Measurements from ENCODE around the gene STK32C. TPM values are rescaled to one million over a fixed set of nuclear protein-coding genes. Genes with fewer than 3 reads are reported as not detected.
A peak's percentile ranks its signal among the peaks of the same experiment; 100 is the strongest.

STK32C gene
- total and polyA plus RNA-seq, 4 donors: 14.5 to 41.6 (median 28.1) TPM

- H3K9me3 ChIP-seq (ENCODE audit: control insufficient read depth, insufficient read depth, low read length): no peaks in the 10 kb centered on the region
- peaks cover 4% of the 10 kb centered on the region for H3K27me3 ChIP-seq (ENCODE audit: control insufficient read depth, insufficient read depth, low read length)
- H3K36me3 ChIP-seq (ENCODE audit: control insufficient read depth, insufficient read depth, low read length): peaks cover 76% of the 10 kb centered on the region
- WGBS (ENCODE audit: insufficient coverage): 95% methylated on average over 23 of the region's 28 CpGs
- DNase-seq (ENCODE audit: low read depth in 4 of 6, low spot score in 6 of 6): no peak
- no peak overlapping the region for H3K4me3 ChIP-seq (ENCODE audit: low read depth, low read length)
- H3K27ac ChIP-seq (ENCODE audit: low read depth, low read length): no peak overlapping the region
- H3K4me1 ChIP-seq (ENCODE audit: control insufficient read depth, insufficient read depth, low read length): peaks cover 16% of the 10 kb centered on the region
Observed at GRCh38 chr10:132192076-132192975, 115.4 kb downstream of the STK32C start.

DNA sequence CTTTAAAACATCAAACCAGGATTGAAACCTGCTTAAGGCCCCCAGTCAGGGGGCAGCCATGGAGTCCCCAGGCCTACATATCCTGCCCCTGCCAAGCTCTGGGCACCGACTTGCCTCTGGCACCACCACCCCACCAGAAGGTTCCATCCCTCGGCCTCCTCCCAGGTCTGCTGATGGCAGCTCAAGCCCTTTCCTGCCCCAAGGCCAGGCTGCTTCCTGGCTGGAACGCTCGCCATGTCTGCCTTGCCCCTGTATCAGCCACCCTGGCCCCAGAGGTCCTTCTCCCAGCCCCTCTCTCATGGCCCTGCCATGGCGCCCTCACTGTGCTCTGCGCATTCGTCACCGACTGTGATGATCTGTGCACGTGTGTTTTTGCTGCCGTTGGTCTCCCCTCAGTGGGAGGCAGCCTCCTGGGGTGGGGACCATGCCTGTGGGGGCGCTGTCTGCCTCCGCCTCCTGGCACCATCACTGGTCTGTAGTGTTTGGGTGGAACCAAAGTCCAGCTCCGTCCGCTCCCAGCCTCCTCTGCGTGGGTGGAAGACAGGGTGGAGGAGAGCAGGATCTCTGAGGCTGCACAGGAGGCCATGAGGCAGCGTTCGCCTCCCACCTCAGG, 117.8 kb downstream of the STK32C start:
- Histone ChIP-seq H3K9me3 (ENCODE audit: control insufficient read depth, insufficient read depth, low read length) (no peaks in the 10 kb centered on the region), H3K27ac (ENCODE audit: low read depth, low read length) (no peak overlapping the region), H3K36me3 (ENCODE audit: control insufficient read depth, insufficient read depth, low read length) (peaks cover 54% of the 10 kb centered on the region), H3K4me1 (ENCODE audit: control insufficient read depth, insufficient read depth, low read length) (peaks cover 28% of the 10 kb centered on the region), H3K27me3 (ENCODE audit: control insufficient read depth, insufficient read depth, low read length) (peaks cover 14% of the 10 kb centered on the region), H3K4me3 (ENCODE audit: low read depth, low read length) (no peak overlapping the region)
- DNase-seq (ENCODE audit: low read depth in 4 of 6, low spot score in 6 of 6): no peak
- WGBS (ENCODE audit: insufficient coverage): 91% methylated on average over 17 of the region's 17 CpGs

- no peak for DNase-seq (ENCODE audit: low read depth in 4 of 6, low spot score in 6 of 6)
- Histone ChIP-seq H3K9me3 (ENCODE audit: control insufficient read depth, insufficient read depth, low read length) (no peaks in the 10 kb centered on the region), H3K4me1 (ENCODE audit: control insufficient read depth, insufficient read depth, low read length) (peaks cover 28% of the 10 kb centered on the region), H3K27me3 (ENCODE audit: control insufficient read depth, insufficient read depth, low read length) (peaks cover 14% of the 10 kb centered on the region), H3K27ac (ENCODE audit: low read depth, low read length) (no peak overlapping the region), H3K4me3 (ENCODE audit: low read depth, low read length) (no peak overlapping the region), H3K36me3 (ENCODE audit: control insufficient read depth, insufficient read depth, low read length) (peaks cover 45% of the 10 kb centered on the region)
- WGBS (ENCODE audit: insufficient coverage): 79% methylated on average over 15 of the region's 16 CpGs
Observed at GRCh38 chr10:132189016-132189415, 118.7 kb downstream of the STK32C start.

- Histone ChIP-seq H3K4me3 (ENCODE audit: low read depth, low read length) (peak overlapping the region; percentile 56), H3K27me3 (ENCODE audit: control insufficient read depth, insufficient read depth, low read length) (peaks cover 16% of the 10 kb centered on the region), H3K27ac (ENCODE audit: low read depth, low read length) (no peak overlapping the region), H3K9me3 (ENCODE audit: control insufficient read depth, insufficient read depth, low read length) (no peaks in the 10 kb centered on the region), H3K4me1 (ENCODE audit: control insufficient read depth, insufficient read depth, low read length) (peaks cover 28% of the 10 kb centered on the region), H3K36me3 (ENCODE audit: control insufficient read depth, insufficient read depth, low read length) (peaks cover 38% of the 10 kb centered on the region)
- peak in 2 of 6 donors; percentile 30 to 39 for DNase-seq (ENCODE audit: low read depth in 4 of 6, low spot score in 6 of 6)
- WGBS (ENCODE audit: insufficient coverage): 27% methylated on average over 12 of the region's 13 CpGs
Observed at GRCh38 chr10:132188331-132188730, 119.4 kb downstream of the STK32C start.

GRCh38 chr10:132187430-132188138, 120.2 kb downstream of the STK32C start:
- WGBS (ENCODE audit: insufficient coverage): under 1% methylated on average over 49 of the region's 58 CpGs
- Histone ChIP-seq H3K27ac (ENCODE audit: low read depth, low read length) (no peak overlapping the region), H3K4me3 (ENCODE audit: low read depth, low read length) (peak overlapping the region; percentile 56), H3K27me3 (ENCODE audit: control insufficient read depth, insufficient read depth, low read length) (peaks cover 18% of the 10 kb centered on the region), H3K36me3 (ENCODE audit: control insufficient read depth, insufficient read depth, low read length) (peaks cover 31% of the 10 kb centered on the region), H3K9me3 (ENCODE audit: control insufficient read depth, insufficient read depth, low read length) (no peaks in the 10 kb centered on the region), H3K4me1 (ENCODE audit: control insufficient read depth, insufficient read depth, low read length) (peaks cover 28% of the 10 kb centered on the region)
- DNase-seq (ENCODE audit: low read depth in 4 of 6, low spot score in 6 of 6): peak in 2 of 6 donors; percentile 53 to 54

GRCh38 chr10:132186488-132187429, 121.0 kb downstream of the STK32C start, which contains the start of gene DPYSL4:
Gene DPYSL4, plus strand, starts transcription at chr10:132186948. Its CDS starts 116 bp downstream, at chr10:132187064.
- peaks cover 23% of the 10 kb centered on the region for H3K36me3 ChIP-seq (ENCODE audit: control insufficient read depth, insufficient read depth, low read length)
- WGBS (ENCODE audit: insufficient coverage): 0% methylated on average over 94 of the region's 109 CpGs
- H3K27ac ChIP-seq (ENCODE audit: low read depth, low read length): no peak within 1 kb of the TSS
- peaks cover 18% of the 10 kb centered on the region for H3K27me3 ChIP-seq (ENCODE audit: control insufficient read depth, insufficient read depth, low read length)
- H3K9me3 ChIP-seq (ENCODE audit: control insufficient read depth, insufficient read depth, low read length): no peaks in the 10 kb centered on the region
- peak in 2 of 6 donors; percentile 70 to 82 for DNase-seq (ENCODE audit: low read depth in 4 of 6, low spot score in 6 of 6)
- H3K4me1 ChIP-seq (ENCODE audit: control insufficient read depth, insufficient read depth, low read length): peaks cover 28% of the 10 kb centered on the region
- peak within 1 kb of the TSS; percentile 56 for H3K4me3 ChIP-seq (ENCODE audit: low read depth, low read length)

GRCh38 chr10:132185601-132186487, 121.9 kb downstream of the STK32C start:
- Histone ChIP-seq H3K4me1 (ENCODE audit: control insufficient read depth, insufficient read depth, low read length) (peaks cover 28% of the 10 kb centered on the region), H3K9me3 (ENCODE audit: control insufficient read depth, insufficient read depth, low read length) (no peaks in the 10 kb centered on the region), H3K27me3 (ENCODE audit: control insufficient read depth, insufficient read depth, low read length) (peaks cover 18% of the 10 kb centered on the region), H3K36me3 (ENCODE audit: control insufficient read depth, insufficient read depth, low read length) (peaks cover 23% of the 10 kb centered on the region), H3K4me3 (ENCODE audit: low read depth, low read length) (peak overlapping the region; percentile 27), H3K27ac (ENCODE audit: low read depth, low read length) (no peak overlapping the region)
- 5% methylated on average over 95 of the region's 99 CpGs for WGBS (ENCODE audit: insufficient coverage)
- peak in 1 of 6 donors; percentile 37 for DNase-seq (ENCODE audit: low read depth in 4 of 6, low spot score in 6 of 6)

DNA sequence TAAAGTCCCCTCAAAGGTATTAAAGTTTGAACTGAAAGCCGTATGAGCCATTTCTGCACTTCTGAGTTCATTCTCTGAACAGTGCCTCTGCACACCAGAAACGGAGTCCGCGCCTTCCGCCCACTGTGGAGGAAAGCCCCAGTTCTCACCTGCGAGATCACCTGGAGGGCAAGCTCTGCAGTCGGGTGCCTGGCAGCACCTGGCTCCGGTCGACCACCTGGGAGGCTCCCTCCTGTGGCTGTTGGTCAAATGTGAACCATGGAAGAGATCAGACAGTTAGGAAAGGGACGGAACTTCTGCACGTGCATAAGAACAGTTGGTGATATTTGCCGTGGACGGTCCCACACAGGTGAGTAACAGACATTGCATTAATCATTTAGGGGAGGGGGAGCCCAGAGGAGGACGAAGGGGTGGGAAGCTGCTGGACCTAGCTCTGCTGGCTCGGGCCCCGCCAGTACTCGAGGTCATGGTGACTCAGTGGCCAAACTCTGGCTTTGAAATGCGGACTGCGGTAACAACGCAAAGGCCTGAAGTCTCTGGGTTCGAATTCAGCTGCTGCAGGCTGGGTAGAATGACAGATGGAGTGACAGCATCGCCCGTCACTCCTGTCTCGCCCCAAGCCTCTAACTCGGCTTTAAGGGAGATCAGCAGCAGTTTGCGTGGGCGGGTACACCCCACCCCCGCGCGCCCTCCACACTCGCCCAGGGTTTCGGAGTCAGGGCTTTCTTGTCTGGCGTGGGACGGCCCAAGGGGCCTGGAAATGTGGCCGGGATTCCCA, 122.7 kb downstream of the STK32C start:
- H3K27me3 ChIP-seq (ENCODE audit: control insufficient read depth, insufficient read depth, low read length): peaks cover 18% of the 10 kb centered on the region
- peaks cover 14% of the 10 kb centered on the region for H3K36me3 ChIP-seq (ENCODE audit: control insufficient read depth, insufficient read depth, low read length)
- H3K9me3 ChIP-seq (ENCODE audit: control insufficient read depth, insufficient read depth, low read length): no peaks in the 10 kb centered on the region
- H3K4me1 ChIP-seq (ENCODE audit: control insufficient read depth, insufficient read depth, low read length): peaks cover 28% of the 10 kb centered on the region
- H3K4me3 ChIP-seq (ENCODE audit: low read depth, low read length): no peak overlapping the region
- WGBS (ENCODE audit: insufficient coverage): 55% methylated on average over 35 of the region's 35 CpGs
- no peak for DNase-seq (ENCODE audit: low read depth in 4 of 6, low spot score in 6 of 6)
- no peak overlapping the region for H3K27ac ChIP-seq (ENCODE audit: low read depth, low read length)

Measured in spinal cord (tissue), 10 donors.